B cell (primary cell): ENCODE data around the gene KANK3.
"Not testable (repeated sequence)": the region's sequence is repeated elsewhere in the genome, so short reads cannot be mapped to it uniquely, and the experiment has no call there.

Experiments
- EZH2 ChIP-seq: IDR thresholded peaks from 2 replicates; pipeline ENCODE4 v1.6.1; 2012; ENCODE audit warnings: borderline replicate concordance, low read depth, mild to moderate bottlenecking, moderate library complexity, low read length; ENCODE audit not compliant: insufficient read depth, poor library complexity, severe bottlenecking
- TF ChIP-seq, protein P1 (sequence below): fragments of 200-600 bp; IDR thresholded peaks from one replicate; pipeline ENCODE4 v1.8.0; 2022; ENCODE audit warnings: antibody characterized with exemption, mild to moderate bottlenecking

- TF ChIP-seq, protein P1, sequence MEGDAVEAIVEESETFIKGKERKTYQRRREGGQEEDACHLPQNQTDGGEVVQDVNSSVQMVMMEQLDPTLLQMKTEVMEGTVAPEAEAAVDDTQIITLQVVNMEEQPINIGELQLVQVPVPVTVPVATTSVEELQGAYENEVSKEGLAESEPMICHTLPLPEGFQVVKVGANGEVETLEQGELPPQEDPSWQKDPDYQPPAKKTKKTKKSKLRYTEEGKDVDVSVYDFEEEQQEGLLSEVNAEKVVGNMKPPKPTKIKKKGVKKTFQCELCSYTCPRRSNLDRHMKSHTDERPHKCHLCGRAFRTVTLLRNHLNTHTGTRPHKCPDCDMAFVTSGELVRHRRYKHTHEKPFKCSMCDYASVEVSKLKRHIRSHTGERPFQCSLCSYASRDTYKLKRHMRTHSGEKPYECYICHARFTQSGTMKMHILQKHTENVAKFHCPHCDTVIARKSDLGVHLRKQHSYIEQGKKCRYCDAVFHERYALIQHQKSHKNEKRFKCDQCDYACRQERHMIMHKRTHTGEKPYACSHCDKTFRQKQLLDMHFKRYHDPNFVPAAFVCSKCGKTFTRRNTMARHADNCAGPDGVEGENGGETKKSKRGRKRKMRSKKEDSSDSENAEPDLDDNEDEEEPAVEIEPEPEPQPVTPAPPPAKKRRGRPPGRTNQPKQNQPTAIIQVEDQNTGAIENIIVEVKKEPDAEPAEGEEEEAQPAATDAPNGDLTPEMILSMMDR, result not testable (repeated sequence)
- not testable (repeated sequence) for TF ChIP-seq EZH2
These were observed 66.6 kb downstream of the KANK3 start for GRCh38 chr19:8276508-8276907.
